Adipocyte (in vitro differentiated cells): ENCODE data around the gene ASTN2.

Experiments used
- DNase-seq: peaks from one replicate; pipeline ENCODE4 v3.0.0-alpha.2; 2015; ENCODE audit warnings: low read depth
- H3K27me3 ChIP-seq: replicated peaks from 2 replicates; pipeline ENCODE4 v1.7.0; 2013; ENCODE audit warnings: mild to moderate bottlenecking, low read length, moderate library complexity; ENCODE audit not compliant: control insufficient read depth, insufficient read depth
- H3K36me3 ChIP-seq: 2 replicates; pipeline ENCODE4 v1.7.0; 2013; ENCODE audit warnings: low read length, mild to moderate bottlenecking, moderate library complexity; ENCODE audit not compliant: control insufficient read depth, insufficient read depth, severe bottlenecking
- H3K4me1 ChIP-seq: 2 replicates; pipeline ENCODE4 v1.7.0; 2013; ENCODE audit warnings: mild to moderate bottlenecking, low read length, moderate library complexity; ENCODE audit not compliant: control insufficient read depth, insufficient read depth
- H3K4me3 ChIP-seq: 2 replicates; pipeline ENCODE4 v1.7.0; 2013; ENCODE audit warnings: mild to moderate bottlenecking, low read length, moderate library complexity
- H3K9ac ChIP-seq: 2 replicates; pipeline ENCODE4 v1.7.0; 2013; ENCODE audit warnings: mild to moderate bottlenecking, low read length, moderate library complexity
- H3K9me3 ChIP-seq: 2 replicates; pipeline ENCODE4 v1.7.0; 2013; ENCODE audit warnings: mild to moderate bottlenecking, low read length, moderate library complexity; ENCODE audit not compliant: control insufficient read depth

Gene ASTN2

GRCh38 chr9:117300371-117301110 lies 114.3 kb downstream of the ASTN2 start:
- DNase-seq, result no peak
- Histone ChIP-seq H3K4me1 (no peaks in the 10 kb centered on the region), H3K27me3 (no peaks in the 10 kb centered on the region), H3K9me3 (no peaks in the 10 kb centered on the region), H3K9ac (no peak overlapping the region), H3K36me3 (no peaks in the 10 kb centered on the region), H3K4me3 (no peak overlapping the region)

- no peaks in the 10 kb centered on the region for H3K36me3 ChIP-seq
- H3K4me1 ChIP-seq, result no peaks in the 10 kb centered on the region
- DNase-seq, result no peak
- no peaks in the 10 kb centered on the region for H3K27me3 ChIP-seq
- H3K9ac ChIP-seq, result no peak overlapping the region
- H3K4me3 ChIP-seq, result no peak overlapping the region
- H3K9me3 ChIP-seq, result no peaks in the 10 kb centered on the region
These were observed 118.4 kb downstream of the ASTN2 start for GRCh38 chr9:117296453-117296852.

GRCh38 chr9:117293206-117294114 lies 121.4 kb downstream of the ASTN2 start:
- Histone ChIP-seq H3K4me1 (no peaks in the 10 kb centered on the region), H3K36me3 (no peaks in the 10 kb centered on the region), H3K9me3 (no peaks in the 10 kb centered on the region), H3K9ac (no peak overlapping the region), H3K4me3 (no peak overlapping the region), H3K27me3 (no peaks in the 10 kb centered on the region)
- no peak for DNase-seq

GRCh38 chr9:117290856-117291622 lies 123.8 kb downstream of the ASTN2 start:
- no peak for DNase-seq
- Histone ChIP-seq H3K4me3 (no peak overlapping the region), H3K27me3 (no peaks in the 10 kb centered on the region), H3K36me3 (no peaks in the 10 kb centered on the region), H3K4me1 (no peaks in the 10 kb centered on the region), H3K9ac (no peak overlapping the region), H3K9me3 (no peaks in the 10 kb centered on the region)

GRCh38 chr9:117290306-117290840 lies 124.5 kb downstream of the ASTN2 start:
- H3K27me3 ChIP-seq, result no peaks in the 10 kb centered on the region
- H3K4me3 ChIP-seq, result no peak overlapping the region
- H3K36me3 ChIP-seq, result no peaks in the 10 kb centered on the region
- no peak overlapping the region for H3K9ac ChIP-seq
- no peaks in the 10 kb centered on the region for H3K9me3 ChIP-seq
- no peak for DNase-seq
- no peaks in the 10 kb centered on the region for H3K4me1 ChIP-seq

GRCh38 chr9:117286245-117286644 lies 128.6 kb downstream of the ASTN2 start:
- Histone ChIP-seq H3K9ac (no peak overlapping the region), H3K4me3 (no peak overlapping the region), H3K9me3 (no peaks in the 10 kb centered on the region), H3K27me3 (no peaks in the 10 kb centered on the region), H3K4me1 (no peaks in the 10 kb centered on the region), H3K36me3 (no peaks in the 10 kb centered on the region)
- DNase-seq, result no peak

- Histone ChIP-seq H3K9me3 (no peaks in the 10 kb centered on the region), H3K9ac (no peak overlapping the region), H3K27me3 (no peaks in the 10 kb centered on the region), H3K4me1 (no peaks in the 10 kb centered on the region), H3K36me3 (no peaks in the 10 kb centered on the region), H3K4me3 (no peak overlapping the region)
- no peak for DNase-seq
These were observed 130.4 kb downstream of the ASTN2 start for GRCh38 chr9:117284414-117284813.

GRCh38 chr9:117282541-117282940 lies 132.3 kb downstream of the ASTN2 start:
- no peak for DNase-seq
- H3K4me3 ChIP-seq, result no peak overlapping the region
- H3K9ac ChIP-seq, result no peak overlapping the region
- no peaks in the 10 kb centered on the region for H3K27me3 ChIP-seq
- H3K36me3 ChIP-seq, result no peaks in the 10 kb centered on the region
- H3K9me3 ChIP-seq, result no peaks in the 10 kb centered on the region
- H3K4me1 ChIP-seq, result no peaks in the 10 kb centered on the region

GRCh38 chr9:117278471-117279035 lies 136.3 kb downstream of the ASTN2 start:
- Histone ChIP-seq H3K4me3 (no peak overlapping the region), H3K4me1 (no peaks in the 10 kb centered on the region), H3K9ac (no peak overlapping the region), H3K36me3 (no peaks in the 10 kb centered on the region), H3K27me3 (no peaks in the 10 kb centered on the region), H3K9me3 (no peaks in the 10 kb centered on the region)
- no peak for DNase-seq

GRCh38 chr9:117278020-117278419 lies 136.8 kb downstream of the ASTN2 start:
- Histone ChIP-seq H3K4me3 (no peak overlapping the region), H3K27me3 (no peaks in the 10 kb centered on the region), H3K9ac (no peak overlapping the region), H3K4me1 (no peaks in the 10 kb centered on the region), H3K36me3 (no peaks in the 10 kb centered on the region), H3K9me3 (no peaks in the 10 kb centered on the region)
- no peak for DNase-seq
